D341Med (cell line): ENCODE measurements around the gene SMOC2.

Experiments used
- DNase-seq: peaks from one replicate; pipeline ENCODE4 v3.0.0; 2012; ENCODE audit warnings: low spot score

The SMOC2 gene

GRCh38 chr6:168480481-168480880 is 39.5 kb downstream of the SMOC2 start:
- DNase-seq = no peak

DNA sequence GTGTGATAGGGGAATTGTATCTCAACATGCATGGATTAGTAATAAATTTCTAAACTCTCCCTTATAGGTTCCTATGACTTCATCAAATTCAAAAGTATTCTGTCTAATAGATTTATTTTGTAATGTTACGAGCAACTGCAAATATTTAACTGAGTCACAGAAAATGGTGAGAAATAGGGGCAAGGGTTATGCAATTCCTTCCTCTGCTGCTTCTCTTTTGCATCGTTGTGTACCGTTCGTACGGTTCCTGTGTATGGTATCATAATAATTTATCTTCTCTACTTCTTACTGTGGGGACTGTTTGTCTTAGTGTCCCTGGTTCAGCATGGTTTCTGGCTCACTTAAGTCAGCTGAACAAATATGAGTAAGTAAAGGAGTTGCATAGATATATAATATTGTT is 44.8 kb downstream of the SMOC2 start:
- no peak for DNase-seq

- DNase-seq = no peak
These were observed 49.8 kb downstream of the SMOC2 start for GRCh38 chr6:168490757-168491156.

DNA sequence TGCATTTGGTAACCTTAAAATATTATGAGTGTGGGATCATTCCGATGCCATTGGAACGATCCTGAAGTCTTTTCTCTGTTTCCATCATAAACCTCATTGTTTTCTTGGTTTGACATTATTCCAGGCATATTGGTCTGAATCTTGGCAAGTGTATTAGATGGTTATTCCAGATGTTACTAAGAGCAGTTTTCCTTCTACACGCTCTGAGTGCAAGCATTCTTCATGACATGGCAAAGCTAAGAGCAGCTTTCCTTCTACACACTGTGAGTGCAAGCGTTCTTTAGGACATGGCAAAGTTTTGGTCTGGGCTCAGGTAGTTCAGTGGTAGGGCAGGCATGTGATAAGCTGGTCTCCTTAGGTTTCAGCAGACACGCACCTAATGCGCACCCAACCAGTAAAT is 53.0 kb downstream of the SMOC2 start:
- DNase-seq = no peak

DNA sequence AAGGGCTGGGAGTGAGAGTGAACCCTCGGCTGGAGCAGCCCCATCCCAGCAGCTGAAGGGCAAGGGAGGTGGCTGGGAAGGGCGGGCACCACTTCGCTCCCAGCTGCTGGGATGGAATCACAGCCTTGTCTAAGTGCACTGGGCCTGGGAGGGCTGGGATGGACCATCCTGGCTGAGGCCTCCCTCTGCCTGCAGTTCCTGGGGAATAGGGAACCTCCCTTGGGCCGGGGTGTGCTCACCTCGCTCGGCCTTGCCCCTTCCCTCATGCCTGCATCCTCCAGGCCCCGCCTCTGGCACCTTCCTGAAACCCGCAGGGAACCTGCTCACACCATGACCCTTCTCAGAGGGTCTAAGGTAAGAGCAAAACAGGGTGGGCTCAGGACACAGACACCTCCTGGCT is 53.7 kb downstream of the SMOC2 start:
- no peak for DNase-seq

- DNase-seq = no peak
These were observed 54.1 kb downstream of the SMOC2 start for GRCh38 chr6:168495133-168495532.

DNA sequence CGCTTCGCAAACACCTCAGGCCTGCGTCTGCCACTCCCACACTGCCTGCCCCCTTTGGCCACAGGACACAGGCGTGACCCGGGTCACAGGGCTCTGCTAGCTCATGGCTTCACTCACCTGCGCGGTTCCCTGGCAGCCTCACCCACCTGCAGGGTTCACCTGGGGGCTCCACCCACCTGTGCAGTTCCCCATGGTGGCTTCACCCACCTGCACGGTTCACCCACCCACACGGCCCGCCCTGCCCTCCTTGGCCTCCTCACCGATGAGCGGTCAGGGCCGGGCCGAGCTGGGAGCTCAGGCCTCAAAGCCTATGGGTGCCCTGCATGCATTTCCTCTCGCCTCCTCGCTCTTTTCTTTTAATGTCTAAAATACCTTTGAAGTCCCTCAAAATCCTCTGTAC is 54.7 kb downstream of the SMOC2 start:
- DNase-seq = no peak

GRCh38 chr6:168496139-168496996 is 55.4 kb downstream of the SMOC2 start:
- no peak for DNase-seq

DNA sequence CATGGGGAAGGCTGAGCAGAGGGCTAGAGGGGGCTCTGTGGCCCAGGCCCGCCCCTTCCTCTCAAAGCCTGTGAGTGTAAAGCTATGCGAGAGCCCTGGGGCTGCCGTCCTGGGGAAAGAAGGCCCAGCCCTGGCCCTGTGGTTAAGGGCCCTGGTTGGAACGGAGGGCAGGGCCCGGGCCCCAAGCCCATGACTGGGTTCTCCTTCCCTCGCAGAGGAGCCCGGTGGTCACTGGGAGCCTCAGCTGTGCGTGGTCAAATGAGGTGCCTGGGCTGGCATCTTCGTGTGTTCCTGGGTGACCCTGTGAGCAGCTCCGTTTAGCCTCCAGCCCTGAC is 56.0 kb downstream of the SMOC2 start:
- DNase-seq = no peak

DNA sequence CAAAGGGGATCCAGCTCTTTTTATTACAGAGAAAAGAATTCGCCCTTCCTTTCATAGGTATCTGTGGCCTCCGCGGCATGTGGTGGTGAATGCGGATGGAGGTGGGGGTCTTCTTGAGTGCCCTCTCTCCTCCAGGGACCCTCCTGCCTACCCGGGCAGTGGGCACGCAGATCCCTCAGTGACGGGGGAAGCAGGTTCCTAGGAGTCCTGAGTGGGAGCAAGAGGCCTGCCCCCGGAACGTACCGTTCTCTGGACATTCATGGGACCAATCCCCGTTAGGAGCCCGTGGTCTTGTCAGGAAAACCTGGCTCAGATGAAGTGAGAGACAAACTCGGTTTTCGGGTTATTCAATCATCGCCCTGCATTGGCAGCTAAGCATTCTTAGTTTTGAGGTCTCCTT is 56.4 kb downstream of the SMOC2 start:
- no peak for DNase-seq

- no peak for DNase-seq
These were observed 57.3 kb downstream of the SMOC2 start for GRCh38 chr6:168498161-168498843.

DNA sequence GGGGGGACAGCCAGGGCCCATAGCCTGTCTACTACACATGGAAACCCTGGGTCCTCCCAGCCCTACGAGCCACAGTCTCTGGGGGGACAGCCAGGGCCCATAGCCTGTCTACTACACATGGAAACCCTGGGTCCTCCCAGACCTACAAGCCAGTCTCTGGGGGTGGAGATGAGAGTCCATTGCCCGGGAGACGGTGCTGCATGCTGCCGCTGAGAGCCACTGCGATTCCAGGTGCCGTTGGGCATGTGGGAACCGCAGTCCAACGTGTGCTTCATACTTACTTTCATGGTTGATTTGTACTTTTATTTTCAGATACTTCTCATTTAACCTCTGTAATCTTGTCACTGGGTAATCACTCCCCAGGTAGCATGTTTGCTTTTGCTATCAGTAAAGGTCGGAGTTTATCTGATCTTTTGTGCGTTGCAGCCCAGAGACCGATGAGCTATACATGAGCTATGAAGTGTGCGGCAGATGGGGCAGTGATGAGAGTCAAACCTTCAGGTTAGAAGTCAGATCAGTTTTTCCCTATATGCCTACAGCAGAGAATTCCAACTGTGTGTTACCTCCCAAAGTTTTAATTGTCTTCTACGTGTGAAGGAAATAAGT is 58.2 kb downstream of the SMOC2 start:
- no peak for DNase-seq

DNA sequence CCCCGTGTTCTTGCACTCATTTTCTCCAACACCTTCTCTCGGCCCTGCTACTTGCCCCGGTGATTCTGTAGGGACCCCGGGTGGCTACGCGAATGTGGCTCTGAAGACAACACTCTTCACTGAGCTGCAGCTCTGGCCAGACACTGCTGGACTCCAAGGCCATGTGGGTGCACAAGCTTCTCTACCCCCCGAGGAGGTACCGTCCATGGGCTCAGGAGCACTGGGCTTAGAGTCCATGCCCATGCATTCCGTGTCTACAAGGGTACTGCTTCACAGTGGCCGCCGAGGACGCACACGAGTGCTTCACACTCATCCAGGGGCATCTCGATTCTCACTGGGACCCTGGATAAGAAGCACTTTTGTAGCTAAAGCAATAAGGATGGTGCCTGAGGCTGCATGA is 59.5 kb downstream of the SMOC2 start:
- DNase-seq = no peak

GRCh38 chr6:168501561-168501960 is 60.6 kb downstream of the SMOC2 start:
- DNase-seq = no peak

- no peak for DNase-seq
These were observed 63.4 kb downstream of the SMOC2 start for GRCh38 chr6:168504366-168504765.

DNA sequence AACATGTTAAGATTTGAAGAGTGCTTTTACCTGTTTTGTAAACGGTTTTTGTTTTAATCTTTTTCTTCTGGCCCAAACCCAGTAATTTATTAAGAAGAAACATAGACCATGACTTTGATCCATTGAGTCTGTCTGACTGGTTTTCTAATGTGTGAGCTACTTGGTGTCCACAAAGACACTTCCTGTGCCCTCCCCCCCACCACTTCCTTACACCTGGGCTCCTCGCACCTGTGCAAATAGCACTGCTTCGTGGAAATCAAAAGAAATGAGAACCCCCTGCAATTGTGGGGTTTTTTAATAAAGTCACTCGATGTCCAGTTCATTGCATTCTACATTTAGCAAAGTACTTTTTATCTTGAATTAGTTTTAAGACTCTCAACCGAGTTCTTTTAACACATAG is 65.5 kb downstream of the SMOC2 start:
- no peak for DNase-seq

- DNase-seq = no peak
These were observed 66.3 kb downstream of the SMOC2 start for GRCh38 chr6:168507297-168507696.

DNA sequence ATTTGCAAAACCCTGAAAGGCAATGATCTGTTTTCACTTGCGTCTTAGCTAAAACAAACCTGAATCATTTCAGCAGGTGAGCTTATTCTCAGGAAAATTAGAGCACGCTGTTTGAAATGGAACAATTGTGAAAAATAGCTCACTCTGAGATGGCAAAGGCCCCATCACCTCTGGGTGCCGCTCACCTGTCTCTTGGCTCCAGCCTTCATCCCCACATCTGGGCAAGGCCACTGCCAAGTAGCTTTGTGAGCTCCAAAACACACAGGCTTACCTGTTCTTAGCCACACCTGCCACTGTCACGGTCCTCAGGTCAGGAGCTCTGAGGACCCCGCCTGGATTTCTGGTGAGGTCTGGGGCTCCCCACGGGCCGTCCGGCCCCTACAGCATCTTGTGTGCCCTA is 66.7 kb downstream of the SMOC2 start:
- DNase-seq = no peak

- no peak for DNase-seq
These were observed 67.9 kb downstream of the SMOC2 start for GRCh38 chr6:168508903-168509302.

- DNase-seq = no peak
These were observed 72.8 kb downstream of the SMOC2 start for GRCh38 chr6:168513766-168514165.

DNA sequence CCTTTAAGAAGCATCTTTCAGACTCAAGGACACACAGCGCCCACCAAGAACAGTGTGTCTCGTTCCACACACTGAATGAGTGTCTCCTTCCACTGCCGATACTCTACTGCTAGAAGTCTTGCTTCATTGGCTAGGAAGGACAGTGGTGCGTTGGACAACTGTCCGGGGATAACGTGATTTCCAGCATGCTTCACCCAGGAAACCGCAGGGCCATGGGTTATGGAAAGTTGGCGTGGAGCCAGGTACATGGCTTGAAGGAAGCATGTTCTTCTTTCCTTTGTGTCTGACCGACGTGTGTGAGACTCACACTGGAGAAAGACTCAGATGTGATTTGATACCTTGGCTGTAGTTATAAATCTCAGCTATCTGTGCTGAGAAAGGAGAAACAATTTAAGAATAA is 73.2 kb downstream of the SMOC2 start:
- DNase-seq = no peak

DNA sequence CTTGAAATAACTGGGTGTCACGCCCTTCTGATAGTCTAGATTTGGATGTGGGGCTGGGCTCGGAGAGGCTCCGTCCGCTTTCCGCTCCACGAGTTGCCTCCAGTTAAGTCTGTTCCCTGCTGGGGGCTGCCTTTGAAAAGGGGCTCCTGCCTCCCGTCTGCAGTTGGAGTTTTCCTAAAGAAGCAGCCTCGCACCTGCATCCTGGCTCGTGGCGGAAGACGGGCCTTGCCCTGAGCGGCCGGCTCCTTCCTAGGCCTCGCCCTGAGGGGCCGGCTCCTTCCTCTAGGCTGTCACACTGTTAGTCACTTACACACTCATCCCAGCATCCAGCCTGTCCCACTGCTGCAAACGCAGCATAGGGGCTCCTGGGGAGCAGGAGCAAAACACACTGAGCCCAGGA is 74.4 kb downstream of the SMOC2 start:
- DNase-seq = no peak

GRCh38 chr6:168516944-168517741 is 76.2 kb downstream of the SMOC2 start:
- no peak for DNase-seq
